Aorta (tissue), 5 donors: Measurements from ENCODE around the gene L1TD1. TPM values are rescaled to one million over a fixed set of nuclear protein-coding genes. Genes with fewer than 3 reads are reported as not detected.
"Not testable (repeated sequence)": the region's sequence is repeated elsewhere in the genome, so short reads cannot be mapped to it uniquely, and the experiment has no call there.

ENCODE experiments used
- ATAC-seq: fragments of 200-7000 bp; cut with Tn5 transposase; one replicate; pipeline ENCODE4 v1.9.1; 2022; ENCODE audit warnings: moderate library complexity; ENCODE audit not compliant: low FRiP score
- DNase-seq, 2 donors: peaks; one replicate each; pipeline ENCODE4 v3.0.0-alpha.2; 2020
- H3K27ac ChIP-seq, 2 donors: one replicate each; pipeline ENCODE4 v1.5.1; 2013; ENCODE audit warnings: low read length in 2 of 2, mild to moderate bottlenecking in 2 of 2, moderate library complexity in 2 of 2, control low read depth in 1 of 2, inconsistent platforms in 1 of 2, low read depth in 1 of 2
- H3K27me3 ChIP-seq, 2 donors: one replicate each; pipeline ENCODE4 v1.6.1; 2013; ENCODE audit warnings: control low read depth in 1 of 2, low read length in 1 of 2, mild to moderate bottlenecking in 1 of 2, moderate library complexity in 1 of 2; ENCODE audit not compliant: insufficient read depth in 2 of 2, control insufficient read depth in 1 of 2
- H3K36me3 ChIP-seq, 2 donors: one replicate each; pipeline ENCODE4 v1.6.1; 2013; ENCODE audit warnings: control low read depth in 1 of 2, low read length in 1 of 2, mild to moderate bottlenecking in 1 of 2; ENCODE audit not compliant: insufficient read depth in 2 of 2, control insufficient read depth in 1 of 2
- H3K4me1 ChIP-seq, 2 donors: one replicate each; pipeline ENCODE4 v1.6.1; 2013; ENCODE audit warnings: low read length in 2 of 2, control low read depth in 1 of 2, mild to moderate bottlenecking in 1 of 2, moderate library complexity in 1 of 2; ENCODE audit not compliant: insufficient read depth in 2 of 2, control insufficient read depth in 1 of 2
- H3K4me3 ChIP-seq, 2 donors: one replicate each; pipeline ENCODE4 v1.5.1; 2013; ENCODE audit warnings: low read length in 2 of 2, control low read depth in 1 of 2, mild to moderate bottlenecking in 1 of 2
- H3K9me3 ChIP-seq: one replicate; pipeline ENCODE4 v1.6.1; 2013; ENCODE audit warnings: mild to moderate bottlenecking, low read length; ENCODE audit not compliant: control insufficient read depth
- WGBS, 2 donors: extraction: QIAGEN DNeasy Blood & Tissue Kit; methylation state at CpG; one replicate each; pipeline ENCODE4 v1.1.7; 2013; 5-methylcytosine and 5-hydroxymethylcytosine counted together
- intact Hi-C, 2 donors: fragments of 100-400 bp; cut with DNase I; formaldehyde crosslinking; loops; one replicate each; pipeline versions ENCODE4 v1.14.2 to v1.15.0; 2022
- polyA plus RNA-seq, 2 donors: library from polyadenylated mRNA; stranded (reverse); fragments of 200-250 nt; gene quantifications; one replicate each; pipeline ENCODE4 v1.2.3, GENCODE V29; 2013
- total RNA-seq, 2 donors: library from RNA; stranded (reverse); fragmentation: NEBNext Ultra II Directional; extraction: Animal tissue kit (Norgen Biotek cat#: 25700); gene quantifications; one replicate each; pipeline ENCODE4 v1.2.1, GENCODE V29; 2021
- donor health status: healthy with polysubstance abuse.
- donor health status: Bipolar disorder and iron deficiency.
- donor health status: DM: no; HTN: no; CAD: no.
- donor health status: DM: no; HTN: no; CAD: no.
- donor health status: DM: yes; HTN: yes; CAD: no.

The L1TD1 gene
- total and polyA plus RNA-seq, 4 donors, result 0.10 to 0.84 (median 0.68) TPM; not detected in 1

DNA sequence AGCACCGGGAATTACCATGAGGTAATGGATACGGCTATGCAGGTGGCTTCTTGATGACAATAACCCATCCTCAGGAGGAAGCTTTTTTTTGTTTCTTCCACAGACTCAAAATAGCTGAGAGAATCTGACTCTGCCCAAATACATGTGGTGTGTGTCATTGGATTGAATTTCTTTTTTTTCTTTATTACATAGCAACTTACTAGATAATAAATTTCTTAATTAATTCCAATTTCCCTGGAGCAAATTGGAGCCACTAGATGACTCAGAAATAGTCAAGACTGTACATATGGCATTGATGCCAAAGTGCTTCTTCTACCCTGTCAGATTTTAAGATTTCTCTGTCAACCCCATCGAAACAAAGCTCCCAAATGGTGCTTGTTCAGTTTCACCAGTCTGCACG lies 42.7 kb downstream of the L1TD1 start:
- DNase-seq, result no peak
- intact Hi-C loops, result no loop called here
- Histone ChIP-seq H3K27ac (no peak overlapping the region), H3K4me3 (no peak overlapping the region), H3K27me3 (no peaks in the 10 kb centered on the region), H3K9me3 (no peaks in the 10 kb centered on the region), H3K4me1 (no peaks in the 10 kb centered on the region), H3K36me3 (no peaks in the 10 kb centered on the region)
- 93% methylated on average over 4 of the region's 4 CpGs for WGBS, 2 donors
- ATAC-seq, result no peak

- Histone ChIP-seq H3K27me3 (no peaks in the 10 kb centered on the region), H3K9me3 (no peaks in the 10 kb centered on the region), H3K27ac (no peak overlapping the region), H3K4me1 (no peaks in the 10 kb centered on the region), H3K36me3 (no peaks in the 10 kb centered on the region), H3K4me3 (no peak overlapping the region)
- intact Hi-C loops, result no loop called here
- WGBS, 2 donors, result 72 to 74% methylated on average over 8 of the region's 8 CpGs
- no peak for DNase-seq
- ATAC-seq, result no peak
Measured at GRCh38 chr1:62237950-62238374, 43.3 kb downstream of the L1TD1 start.

DNA sequence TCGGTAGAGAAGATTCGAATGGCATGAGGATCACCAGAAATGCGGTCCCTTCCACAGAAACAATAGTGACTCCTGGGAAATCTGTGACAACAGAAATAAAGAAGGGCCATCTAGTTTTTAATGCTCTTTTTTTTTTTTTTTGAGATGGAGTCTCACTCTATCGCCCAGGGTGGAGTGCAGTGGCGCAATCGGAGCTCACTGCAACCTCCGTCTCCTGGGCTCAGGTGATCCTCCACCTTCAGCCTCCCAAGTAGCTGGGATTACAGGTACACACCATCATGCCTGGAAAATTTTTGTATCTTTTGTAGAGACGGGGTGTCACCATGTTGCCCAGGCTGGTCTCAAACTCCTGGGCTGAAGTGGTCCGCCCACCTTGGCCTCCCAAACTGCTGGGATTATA lies 43.9 kb downstream of the L1TD1 start:
- Histone ChIP-seq H3K27ac (no peak overlapping the region), H3K9me3 (no peaks in the 10 kb centered on the region), H3K27me3 (no peaks in the 10 kb centered on the region), H3K4me1 (no peaks in the 10 kb centered on the region), H3K4me3 (no peak overlapping the region), H3K36me3 (no peaks in the 10 kb centered on the region)
- whole genome bisulfite sequencing, 2 donors, result 92 to 98% methylated on average over 9 of the region's 9 CpGs
- intact Hi-C loops, result no loop called here
- no peak for DNase-seq
- no peak for ATAC-seq

DNA sequence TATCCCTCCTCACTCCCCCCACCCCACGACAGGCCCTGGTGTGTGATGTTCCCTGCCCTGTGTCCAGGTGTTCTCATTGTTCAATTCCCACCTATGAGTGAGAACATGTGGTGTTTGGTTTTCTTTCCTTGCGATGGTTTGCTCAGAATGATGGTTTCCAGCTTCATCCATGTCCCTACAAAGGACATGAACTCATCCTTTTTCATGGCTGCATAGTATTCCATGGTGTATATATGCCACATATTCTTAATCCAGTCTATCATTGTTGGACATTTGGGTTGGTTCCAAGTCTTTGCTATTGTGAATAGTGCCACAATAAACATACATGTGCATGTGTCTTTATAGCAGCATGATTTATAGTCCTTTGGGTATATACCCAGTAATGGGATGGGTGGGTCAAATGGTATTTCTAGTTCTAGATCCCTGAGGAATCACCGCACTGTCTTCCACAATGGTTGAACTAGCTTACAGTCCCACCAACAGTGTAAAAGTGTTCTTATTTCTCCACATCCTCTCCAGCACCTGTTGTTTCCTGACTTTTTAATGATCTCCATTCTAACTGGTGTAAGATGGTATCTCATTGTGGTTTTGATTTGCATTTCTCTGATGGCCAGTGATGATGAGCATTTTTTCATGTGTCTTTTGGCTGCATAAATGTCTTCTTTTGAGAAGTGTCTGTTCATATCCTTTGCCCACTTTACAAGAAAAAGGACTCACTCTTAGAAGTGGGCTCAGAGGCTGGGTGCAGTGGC lies 45.2 kb downstream of the L1TD1 start:
- DNase-seq, H3K27me3 ChIP-seq, H3K4me3 ChIP-seq, H3K36me3 ChIP-seq, H3K4me1 ChIP-seq, H3K27ac ChIP-seq, intact Hi-C loops, ATAC-seq, H3K9me3 ChIP-seq: not testable (repeated sequence)
- WGBS, 2 donors, result 93 to 96% methylated on average over 3 of the region's 3 CpGs

DNA sequence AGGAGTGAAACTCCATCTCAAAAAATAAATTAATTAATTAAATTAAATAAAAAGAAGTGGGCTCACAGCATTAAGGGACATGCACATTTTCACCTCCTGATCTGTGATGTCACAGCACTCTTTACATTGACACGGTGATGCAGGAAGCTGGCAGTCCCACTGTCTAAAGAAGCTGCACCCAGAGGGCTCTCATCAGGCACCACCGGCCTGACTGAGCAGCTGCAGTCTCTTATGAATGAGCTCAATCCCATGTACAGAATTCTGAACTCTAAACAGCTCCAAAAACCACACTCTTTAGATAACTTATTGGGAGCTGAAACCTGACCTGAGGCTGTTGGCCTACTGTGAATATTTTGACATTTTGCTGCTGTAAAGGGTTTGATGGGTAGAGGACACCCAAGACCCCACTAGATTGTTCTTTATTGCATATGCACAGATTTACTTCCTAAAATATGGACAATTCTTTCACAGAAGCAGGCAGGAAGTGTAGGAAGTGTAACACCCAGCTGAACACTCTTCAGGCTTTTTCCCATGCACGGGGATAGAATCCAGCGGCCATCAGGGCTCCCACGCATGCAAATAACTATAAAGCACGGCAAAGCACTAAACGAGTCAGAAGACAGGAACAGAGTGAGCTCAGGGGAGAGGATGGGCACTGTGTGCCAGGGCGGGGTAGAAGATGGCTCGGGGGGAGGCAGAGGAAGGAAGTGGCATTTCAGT lies 46.2 kb downstream of the L1TD1 start:
- ATAC-seq (no peak), DNase-seq (no peak)
- intact Hi-C loops, result no loop called here
- Histone ChIP-seq H3K27ac (no peak overlapping the region), H3K36me3 (no peaks in the 10 kb centered on the region), H3K4me1 (no peaks in the 10 kb centered on the region), H3K4me3 (no peak overlapping the region), H3K9me3 (no peaks in the 10 kb centered on the region), H3K27me3 (no peaks in the 10 kb centered on the region)
- WGBS, 2 donors, result 91 to 92% methylated on average over 9 of the region's 9 CpGs

GRCh38 chr1:62241371-62242131 lies 46.9 kb downstream of the L1TD1 start:
- H3K4me3 ChIP-seq, result no peak overlapping the region
- intact Hi-C loops, result no loop called here
- DNase-seq (no peak), ATAC-seq (no peak)
- WGBS, 2 donors, result 51% methylated on average over 12 of the region's 12 CpGs
- no peak overlapping the region for H3K27ac ChIP-seq
- H3K9me3 ChIP-seq, result no peaks in the 10 kb centered on the region
- H3K36me3 ChIP-seq, result no peaks in the 10 kb centered on the region
- H3K4me1 ChIP-seq, result no peaks in the 10 kb centered on the region
- H3K27me3 ChIP-seq, result no peaks in the 10 kb centered on the region

DNA sequence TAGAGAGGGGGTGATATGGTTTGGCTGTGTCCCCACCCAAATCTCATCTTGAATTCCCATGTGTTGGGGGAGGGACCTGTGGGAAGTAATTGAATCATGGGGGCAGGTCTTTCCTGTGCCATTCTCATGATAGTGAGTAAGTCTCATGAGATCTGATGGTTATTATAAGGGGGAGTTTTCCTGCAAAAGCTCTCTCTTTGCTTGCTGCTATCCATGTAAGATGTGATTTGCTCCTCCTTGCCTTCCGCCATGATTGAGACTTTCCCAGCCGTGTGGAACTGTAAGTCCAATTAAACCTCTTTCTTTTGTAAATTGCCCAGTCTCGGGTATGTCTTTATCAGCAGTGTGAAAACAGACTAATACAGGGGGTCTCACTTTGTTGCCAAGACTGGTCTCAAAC lies 49.7 kb downstream of the L1TD1 start:
- intact Hi-C loops, result not testable (repeated sequence)

GRCh38 chr1:62245201-62245600 lies 50.6 kb downstream of the L1TD1 start:
- no peak for DNase-seq
- no peak for ATAC-seq
- Histone ChIP-seq H3K9me3 (no peaks in the 10 kb centered on the region), H3K36me3 (no peaks in the 10 kb centered on the region), H3K4me1 (no peaks in the 10 kb centered on the region), H3K27me3 (no peaks in the 10 kb centered on the region), H3K27ac (no peak overlapping the region), H3K4me3 (no peak overlapping the region)
- intact Hi-C loops, result no loop called here

More for the DNA sequence above, 49.7 kb downstream of the L1TD1 start:
- H3K9me3 ChIP-seq, ATAC-seq, H3K27ac ChIP-seq, DNase-seq, H3K4me3 ChIP-seq, H3K36me3 ChIP-seq, H3K27me3 ChIP-seq, H3K4me1 ChIP-seq: not testable (repeated sequence)
- 90 to 94% methylated on average over 3 of the region's 3 CpGs for WGBS, 2 donors
